GM18508 (cell line): ENCODE data around the gene TACC3.
A peak's percentile ranks its signal among the peaks of the same experiment; 100 is the strongest.

Source experiments
- ATAC-seq: cut with Tn5 transposase; IDR thresholded peaks from one replicate; pipeline ENCODE4 v1.9.1; 2021; ENCODE audit warnings: moderate number of reproducible peaks; ENCODE audit not compliant: insufficient read depth, unreplicated experiment

TACC3 gene

DNA sequence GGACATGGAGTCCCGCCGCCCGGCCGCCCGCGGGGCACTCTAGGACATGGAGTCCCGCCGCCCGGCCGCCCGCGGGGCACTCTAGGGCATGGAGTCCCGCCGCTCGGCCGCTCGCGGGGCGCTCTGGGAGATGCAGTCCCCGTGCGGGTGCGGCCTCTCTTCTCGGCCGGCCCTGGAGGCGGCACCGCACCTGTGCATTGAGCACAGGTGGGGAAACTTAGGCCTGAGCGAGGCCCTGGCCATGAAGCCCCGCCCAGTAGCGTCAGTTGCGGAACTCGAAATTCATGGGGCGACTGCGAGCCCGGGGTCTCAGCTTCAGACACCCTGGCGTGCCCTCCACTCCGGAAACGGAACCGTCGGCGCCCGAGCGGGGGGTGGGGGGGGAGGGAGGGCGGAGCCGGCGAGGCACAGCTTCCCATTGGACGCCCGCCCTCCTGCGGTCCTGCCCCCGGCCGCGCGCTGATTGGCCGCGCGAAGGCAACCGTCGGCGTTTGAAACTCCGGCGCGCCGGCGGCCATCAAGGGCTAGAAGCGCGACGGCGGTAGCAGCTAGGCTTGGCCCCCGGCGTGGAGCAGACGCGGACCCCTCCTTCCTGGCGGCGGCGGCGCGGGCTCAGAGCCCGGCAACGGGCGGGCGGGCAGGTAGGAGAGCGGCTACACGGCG lies at the start of gene TACC3, which contains the start of gene TMEM129:
Gene TACC3 (plus strand): TSS at position 519 of the 663 bp plus-strand sequence. CDS start 1,901 bp downstream, outside the sequence.
Gene TMEM129 (minus strand): TSS at position 321 of the 663 bp plus-strand sequence. CDS start 486 bp downstream, outside the sequence.
- ATAC-seq, result peak; percentile 44

DNA sequence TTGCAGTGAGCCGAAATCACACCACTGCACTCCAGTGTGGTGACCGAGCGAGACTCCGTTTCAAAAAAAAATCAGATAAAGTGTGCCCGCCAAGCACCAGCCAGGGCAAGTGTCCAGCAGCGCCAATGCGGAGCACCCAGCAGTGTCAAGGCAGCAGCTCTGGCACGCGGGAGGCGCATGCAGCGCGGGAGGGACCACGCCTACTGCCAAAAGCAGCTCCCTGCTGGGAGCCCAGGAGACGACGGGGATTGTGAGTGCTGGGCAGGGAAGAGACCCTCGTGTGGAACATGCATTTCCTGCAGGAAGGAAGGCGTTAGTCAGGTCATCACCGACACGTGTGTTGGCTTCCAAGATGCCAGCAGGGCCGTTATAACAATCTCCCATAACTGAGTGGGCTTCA lies 47.6 kb upstream of the TACC3 start:
- ATAC-seq, result no peak

DNA sequence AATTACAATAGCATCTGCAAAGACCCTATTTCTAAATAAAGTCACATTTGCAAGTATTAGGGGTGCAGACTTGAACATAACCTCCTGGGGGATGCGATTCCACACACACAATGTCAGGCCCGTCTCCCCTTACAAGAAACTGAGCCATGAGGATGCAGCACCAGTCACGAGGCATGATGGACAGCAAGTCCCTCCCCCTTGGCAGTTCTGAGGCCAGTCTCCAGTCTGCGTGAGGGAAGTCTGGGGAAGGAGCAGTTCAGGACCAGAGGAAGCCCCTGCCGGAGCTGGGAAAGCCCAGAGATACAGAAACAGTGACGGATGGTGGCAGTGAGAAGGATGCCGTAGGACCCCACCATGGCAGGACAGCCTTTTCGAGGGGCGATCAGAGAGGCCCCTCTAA lies 46.6 kb upstream of the TACC3 start:
- no peak for ATAC-seq

DNA sequence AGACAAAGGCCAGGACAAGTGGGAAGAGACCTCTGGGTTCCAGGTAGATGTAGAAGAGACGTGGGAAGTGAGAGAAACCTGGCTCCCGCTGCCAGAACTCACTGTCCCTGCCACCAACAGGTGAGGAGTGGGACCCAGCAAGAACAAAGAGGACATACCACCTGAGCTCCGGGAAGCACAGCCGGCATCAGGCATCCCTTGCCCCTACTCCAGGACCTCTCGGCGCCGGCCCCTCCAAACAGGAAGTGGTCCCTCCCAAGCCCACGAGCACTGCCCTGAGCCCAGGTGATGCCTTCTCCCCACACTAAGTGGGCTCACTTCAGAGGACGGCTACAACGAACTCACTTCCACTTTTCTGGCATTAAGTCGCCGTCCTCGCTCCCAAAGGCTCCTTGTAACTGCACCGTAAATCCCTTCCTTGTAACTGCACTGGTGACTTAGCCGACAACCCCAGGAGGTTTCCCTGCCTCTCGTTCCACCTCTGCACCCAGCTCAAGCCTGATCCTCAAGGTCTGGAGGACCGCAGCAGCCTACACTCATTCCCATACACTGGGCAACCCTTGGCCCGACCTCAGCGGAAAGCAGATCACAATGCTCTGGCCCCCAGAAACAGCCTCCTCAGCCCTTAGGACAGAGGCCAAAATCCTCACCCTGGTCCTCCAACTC lies 46.1 kb upstream of the TACC3 start:
- no peak for ATAC-seq

DNA sequence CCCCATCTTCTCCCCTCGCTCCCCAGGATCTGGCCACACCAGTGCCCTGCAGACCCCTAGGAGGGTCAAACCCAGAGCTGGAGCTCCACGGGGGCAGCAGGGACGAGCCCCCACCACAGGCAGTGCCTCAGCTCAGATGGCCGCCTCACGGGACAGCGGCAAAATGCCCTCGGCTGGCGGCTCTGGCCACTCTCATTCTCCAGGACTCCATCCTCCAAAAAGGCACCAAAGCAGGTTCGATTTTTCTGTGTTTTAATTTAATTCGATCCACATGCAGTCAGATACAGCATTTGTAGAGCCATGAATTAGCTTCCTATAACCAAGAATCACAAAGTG lies 45.6 kb upstream of the TACC3 start:
- ATAC-seq, result no peak

DNA sequence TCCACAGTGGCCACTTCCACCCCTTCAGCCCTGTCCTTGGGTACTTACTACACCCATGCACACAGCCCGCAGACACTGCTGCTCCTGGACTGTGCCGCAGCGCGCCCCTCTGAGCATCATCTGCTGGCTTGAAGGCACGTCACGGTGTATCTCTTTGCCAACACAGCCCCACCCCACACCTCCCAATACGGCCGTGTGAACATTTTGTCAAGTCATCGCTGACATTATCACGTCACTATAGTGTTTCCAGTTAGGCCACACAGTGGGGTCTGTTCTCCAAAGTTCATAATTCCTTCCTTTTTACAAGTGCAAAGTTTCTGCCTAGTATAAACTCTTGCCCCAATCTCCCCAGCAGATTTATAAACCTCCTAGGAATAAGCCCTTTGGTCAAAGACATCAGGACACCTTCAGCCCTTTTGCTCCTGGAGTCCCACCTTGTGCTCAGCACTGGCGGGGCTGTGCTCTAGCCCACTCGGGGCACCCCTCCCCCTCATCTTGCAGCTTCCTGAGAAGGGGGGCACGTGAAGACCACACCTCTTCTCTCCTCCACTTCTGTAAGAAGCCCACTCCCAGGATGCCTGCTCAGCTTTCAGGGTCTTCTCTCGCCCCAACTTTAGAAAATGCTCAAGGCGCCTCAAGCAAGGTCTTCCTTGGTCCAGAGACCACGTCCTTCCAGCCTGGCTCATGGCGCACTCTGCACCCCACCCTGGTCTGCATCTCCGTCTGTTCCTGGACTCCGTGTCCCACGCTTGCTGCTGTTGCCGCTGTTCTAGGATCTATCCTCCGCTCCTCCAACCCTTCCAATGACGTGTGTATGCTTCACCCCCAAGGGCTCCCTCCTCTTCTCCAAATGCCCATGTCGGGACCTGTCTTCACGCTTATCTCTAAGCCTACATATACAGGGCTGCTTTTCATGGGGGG lies 44.5 kb upstream of the TACC3 start:
- ATAC-seq, result no peak

DNA sequence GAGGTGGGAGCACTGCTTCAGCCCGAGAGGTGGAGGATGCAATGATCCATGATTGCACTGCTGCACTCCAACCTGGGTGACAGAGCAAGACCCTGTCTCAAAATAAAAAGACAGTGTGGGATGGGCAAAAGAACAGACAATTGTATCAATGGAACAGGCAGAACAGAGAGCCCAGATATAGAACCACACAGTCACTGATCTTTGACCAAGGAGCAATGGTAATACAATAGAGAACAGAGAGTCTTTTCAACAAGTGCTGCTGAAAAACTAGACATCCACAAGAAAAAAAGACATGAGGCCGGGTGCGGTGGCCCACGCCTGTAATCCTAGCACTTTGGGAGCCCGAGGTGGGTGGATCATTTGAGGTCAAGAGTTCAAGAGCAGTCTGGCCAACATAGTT lies 43.1 kb upstream of the TACC3 start:
- ATAC-seq, result no peak

DNA sequence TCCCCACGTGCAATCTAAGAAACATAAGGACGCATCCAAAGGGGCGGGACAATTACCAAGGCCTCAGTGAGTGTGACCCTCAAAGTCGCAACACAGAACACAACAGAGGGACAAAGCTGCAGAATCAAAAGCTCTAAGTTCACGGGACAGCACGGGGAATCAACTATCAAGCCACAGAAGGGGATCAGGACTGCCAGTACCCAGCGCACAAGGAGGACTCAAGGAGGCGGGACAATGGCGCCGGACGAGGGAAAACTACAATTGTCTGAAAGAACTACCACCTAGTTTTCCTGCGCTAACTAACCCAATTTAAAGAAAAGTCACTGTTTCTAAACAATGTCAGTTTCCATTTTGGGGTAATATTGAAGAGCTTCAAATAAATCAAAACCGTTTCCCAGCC lies 38.5 kb upstream of the TACC3 start:
- ATAC-seq, result no peak

DNA sequence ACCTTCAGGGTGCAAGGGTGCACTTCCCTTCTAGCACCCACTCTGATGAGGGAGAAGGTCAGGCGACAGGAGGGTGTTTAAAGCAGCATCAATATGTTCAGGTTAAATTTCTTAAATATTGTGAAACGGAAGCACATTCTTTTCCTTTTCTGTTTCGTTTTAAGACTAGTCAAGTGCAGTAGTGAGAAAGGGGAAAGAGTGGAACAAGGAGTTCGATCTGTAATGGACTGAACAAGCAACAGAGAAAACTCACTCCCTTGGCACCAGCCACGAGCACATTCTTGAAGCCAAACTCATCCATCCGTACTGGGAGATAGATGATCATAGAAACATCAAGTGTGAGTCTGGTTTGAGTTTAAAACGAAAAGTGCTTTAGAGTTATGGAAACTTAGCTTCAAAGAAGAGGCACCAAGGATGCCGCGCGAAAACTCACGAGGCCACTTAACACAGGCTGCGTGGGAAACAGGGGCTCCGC lies 38.0 kb upstream of the TACC3 start:
- no peak for ATAC-seq

DNA sequence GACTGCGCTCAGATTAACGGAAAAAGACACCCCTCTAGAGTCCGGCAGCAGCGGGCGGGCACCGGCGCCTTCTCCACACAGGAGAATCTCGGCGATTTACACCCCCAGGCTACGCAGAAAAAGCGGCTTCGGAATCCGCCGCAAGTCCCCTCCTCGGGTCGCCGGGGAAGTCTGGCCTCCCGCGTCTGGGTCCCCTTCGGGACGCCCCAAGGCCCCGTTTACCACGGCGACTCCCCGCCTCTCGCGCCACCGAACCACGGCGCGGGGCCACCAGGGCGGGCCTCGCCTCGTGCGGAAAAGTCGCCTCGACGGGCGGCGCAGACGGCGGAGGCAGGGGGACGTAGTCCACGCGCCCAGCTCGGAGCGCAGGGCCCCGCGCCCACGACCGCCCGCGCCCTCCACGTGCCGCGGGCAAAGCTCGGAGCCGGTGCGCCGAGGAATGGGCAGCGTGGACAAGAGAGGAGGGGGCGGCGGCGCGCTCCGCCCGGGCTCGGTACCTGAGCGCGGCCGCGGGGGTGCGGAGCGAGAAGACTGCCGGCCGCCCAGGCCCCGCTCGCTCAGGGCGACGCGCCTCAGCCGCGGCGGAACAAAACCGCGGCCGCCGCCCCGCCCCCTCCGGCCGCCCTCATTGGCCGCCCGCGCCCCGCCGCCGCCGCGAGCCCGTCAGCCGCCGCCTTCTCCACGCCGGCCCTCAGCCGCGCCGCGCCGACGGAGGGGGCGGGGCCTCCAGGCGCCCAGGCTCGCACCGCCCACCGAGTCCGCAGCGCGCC lies 37.4 kb upstream of the TACC3 start, which contains the start of gene FAM53A:
Gene FAM53A (minus strand): TSS at position 578 of the 770 bp plus-strand sequence. CDS start 15,572 bp downstream, outside the sequence.
- ATAC-seq, result no peak

DNA sequence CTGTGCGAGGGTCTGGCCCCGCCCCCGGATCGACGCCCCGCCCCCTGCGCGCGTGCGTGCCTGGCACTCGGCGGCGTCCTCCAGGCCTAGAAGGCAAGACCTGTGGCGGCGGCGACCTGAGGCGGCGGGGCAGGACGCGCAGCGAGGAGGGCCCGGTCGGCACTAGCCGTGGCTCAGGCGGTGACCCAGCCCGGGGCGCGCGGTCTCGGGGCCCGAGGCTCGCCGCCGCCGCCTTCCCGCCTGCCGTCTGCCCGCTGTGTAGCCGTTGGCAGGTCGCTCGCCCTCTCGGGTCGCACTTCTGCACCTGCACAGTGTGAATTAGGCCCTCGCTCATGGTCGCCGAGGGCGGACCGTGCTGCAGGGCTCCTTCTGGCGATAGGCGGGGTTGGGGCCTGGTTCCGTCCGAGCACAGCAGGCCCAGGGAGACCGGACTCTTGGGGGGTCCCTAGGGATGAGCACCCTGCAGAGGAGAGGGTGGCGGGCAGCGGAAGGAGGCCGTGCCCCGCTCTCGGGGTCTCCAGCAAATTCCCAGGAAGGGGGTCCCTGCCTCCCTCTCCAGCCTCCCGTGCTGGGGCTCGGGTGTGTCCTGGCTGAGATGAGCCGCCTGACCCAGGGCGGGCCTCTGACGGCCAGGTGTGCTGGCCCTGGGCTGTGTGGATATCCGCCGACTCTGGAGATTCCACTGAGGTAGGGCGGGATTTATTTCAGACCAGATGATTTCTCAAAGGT lies 36.7 kb upstream of the TACC3 start:
- ATAC-seq, result no peak

DNA sequence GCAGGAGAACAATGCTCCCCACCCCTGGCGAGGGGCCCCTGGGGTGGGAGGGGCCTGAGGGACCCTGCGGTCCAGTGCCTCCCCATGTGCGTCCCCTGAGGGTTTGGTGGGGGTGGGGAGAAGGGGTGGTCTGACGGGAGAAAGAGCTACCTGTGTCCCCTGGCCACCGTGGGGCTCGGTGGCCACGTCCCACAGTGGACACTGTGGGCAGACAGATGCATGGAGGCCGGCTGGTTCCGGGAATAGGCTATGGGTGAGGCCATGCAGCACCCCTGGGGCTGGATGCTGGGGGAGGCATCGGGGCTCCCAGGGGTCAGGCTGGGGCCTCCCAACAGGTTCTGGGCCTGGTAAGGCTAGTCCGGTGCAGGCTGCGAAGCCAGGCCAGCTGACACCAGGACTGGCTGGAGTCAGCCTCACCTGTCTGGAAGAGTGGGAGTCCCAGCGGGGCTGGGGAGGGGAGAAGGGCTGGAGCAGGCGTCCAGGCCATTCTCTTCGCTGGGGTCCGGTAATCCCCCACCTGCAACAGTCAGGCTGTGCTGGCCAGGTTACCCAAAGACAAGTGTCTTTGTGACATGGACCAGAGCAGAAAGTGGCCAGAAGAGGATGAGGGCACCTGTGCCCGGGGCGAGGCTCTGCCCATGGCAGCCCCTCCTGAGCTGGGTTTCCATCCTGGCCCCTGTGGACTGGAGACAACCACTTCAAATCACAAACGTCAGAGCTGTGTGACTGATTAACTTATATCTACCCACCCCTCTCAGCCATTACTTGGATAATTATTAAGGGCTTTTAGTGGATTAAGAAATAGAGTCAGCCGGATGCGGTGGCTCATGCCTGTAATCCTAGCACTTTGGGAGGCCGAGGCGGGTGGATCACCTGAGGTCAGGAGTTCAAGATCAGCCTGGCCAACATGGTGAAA lies 35.8 kb upstream of the TACC3 start:
- no peak for ATAC-seq

DNA sequence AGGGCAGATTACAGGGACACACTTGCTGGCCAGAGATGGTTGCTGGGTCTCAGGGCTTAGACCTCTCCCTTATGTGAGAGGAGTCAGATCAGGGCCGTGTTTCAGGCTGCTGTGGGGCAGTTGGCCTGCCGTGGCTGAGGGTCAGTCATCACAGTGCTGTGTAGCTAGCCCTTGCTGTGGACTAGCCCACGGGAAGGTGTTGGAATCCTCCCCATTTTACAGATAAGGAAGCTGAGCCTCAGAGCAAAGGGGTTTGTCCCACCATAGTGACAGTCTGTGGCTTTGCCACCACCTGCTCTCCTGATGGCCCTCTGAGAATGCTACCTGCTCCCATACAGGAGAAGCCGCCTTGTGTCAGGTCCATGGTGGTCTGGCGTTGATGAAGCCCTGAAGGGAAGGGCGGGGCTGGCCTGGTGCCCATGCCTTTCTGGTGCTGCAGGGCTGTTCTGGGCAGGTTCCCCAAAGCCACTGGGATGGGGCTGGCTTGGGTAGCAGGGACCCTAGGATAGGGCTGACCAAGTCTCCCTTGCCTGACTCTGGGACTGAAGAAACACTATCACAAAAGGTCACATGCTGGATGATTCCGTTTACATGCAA lies 34.8 kb upstream of the TACC3 start:
- no peak for ATAC-seq

DNA sequence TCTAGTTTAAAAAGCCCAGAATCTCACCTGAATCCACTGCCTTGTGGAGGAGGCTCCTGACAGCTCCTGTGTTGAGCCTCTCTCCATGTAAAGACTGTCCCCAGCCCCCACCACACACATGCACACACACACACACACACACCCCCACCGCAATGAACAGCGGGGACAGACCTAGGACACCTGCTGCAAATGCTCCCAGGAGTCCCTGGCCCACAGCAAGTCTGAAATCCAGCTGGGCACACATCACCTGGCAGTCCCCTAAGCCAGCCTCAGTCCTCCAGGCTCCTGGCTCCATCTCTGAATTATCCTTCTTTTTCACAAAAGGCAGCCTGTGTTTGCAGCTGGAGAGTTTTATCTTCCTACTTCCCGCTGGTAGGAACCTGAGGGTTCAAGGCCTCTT lies 30.6 kb upstream of the TACC3 start:
- ATAC-seq, result no peak

DNA sequence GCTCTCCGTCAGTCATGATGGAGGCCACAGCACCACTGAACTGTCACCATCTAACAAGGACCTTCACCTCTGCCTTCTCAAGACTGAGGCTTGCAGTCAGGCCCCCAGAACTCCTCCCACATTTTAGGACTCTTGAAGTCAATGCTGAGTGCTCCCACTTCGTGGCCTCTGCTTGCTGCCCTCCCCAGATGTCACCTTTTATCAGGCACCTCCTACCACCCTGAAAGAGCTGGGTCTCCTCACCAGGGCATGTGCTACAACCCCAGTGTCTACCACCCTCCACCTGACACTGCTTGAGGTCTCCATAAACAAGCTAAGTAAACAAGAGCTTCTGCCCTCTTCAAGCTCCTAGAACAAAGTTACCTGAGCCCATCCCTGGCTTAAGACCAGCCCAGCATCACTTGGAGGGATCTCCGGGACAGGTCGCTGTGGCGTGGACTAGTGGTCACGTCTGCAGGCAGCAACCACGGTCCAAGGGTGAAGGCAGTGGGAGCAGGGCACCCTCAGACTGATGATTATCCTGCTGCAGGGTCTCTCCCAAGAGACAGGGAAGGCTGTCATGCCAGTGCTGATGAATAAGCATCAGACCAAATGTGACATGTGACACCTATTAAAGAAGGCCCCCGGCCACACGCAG lies 29.5 kb upstream of the TACC3 start:
- ATAC-seq, result no peak

DNA sequence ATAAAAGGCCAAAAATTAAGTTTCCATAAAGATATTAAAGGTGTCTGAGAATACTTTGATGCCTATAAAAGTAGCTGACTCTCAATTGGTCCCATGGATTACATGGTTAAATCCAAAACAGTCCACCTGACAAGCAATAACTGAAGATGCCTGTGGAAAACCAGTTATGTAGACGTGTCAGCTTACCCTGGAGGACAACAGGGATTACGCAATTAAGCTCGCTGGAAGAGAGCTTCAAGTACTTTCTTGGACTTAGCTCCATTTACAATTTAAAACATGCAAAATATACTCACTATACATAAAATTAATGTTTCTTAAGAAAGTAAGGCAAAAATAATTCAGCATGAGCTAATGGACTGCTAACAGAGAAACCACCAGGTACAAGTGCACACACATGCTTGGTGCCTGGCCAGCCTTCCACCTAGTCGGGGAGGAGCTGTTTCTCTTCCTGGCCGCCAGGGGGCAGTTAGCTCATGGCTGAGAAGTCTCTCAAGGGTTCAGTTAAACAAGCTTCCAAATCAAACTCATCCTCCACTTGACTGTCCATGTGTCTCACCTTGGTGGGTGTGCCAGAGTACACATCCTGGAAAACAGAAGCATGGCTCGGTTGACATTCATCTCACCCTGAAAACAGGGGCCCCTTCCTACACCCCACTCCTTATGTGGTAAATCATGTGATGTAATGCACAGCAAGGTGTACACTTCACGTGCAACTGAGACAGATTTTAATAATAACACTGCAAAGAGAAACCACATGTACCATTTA lies 28.0 kb upstream of the TACC3 start:
- ATAC-seq, result peak; percentile 40

DNA sequence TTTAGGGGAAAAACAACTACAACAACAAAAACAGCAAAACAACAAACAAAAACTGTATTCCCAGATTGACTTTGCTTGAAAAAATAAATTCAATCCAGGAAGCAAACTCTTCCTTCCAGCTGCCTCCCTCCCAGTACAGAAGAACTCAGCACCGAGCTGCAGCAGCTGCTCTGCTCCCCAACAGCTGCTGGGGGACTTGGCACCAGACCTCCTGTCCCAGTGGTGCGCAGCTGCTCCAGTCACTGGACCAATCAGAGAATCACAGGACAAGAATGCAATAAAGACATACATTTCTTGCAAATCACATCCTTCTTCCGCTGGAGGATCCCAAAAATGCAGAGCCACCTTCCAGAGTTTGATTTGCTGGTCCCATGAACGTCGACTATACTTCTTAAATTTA lies 25.4 kb upstream of the TACC3 start:
- ATAC-seq, result no peak
